Stimulated activated naive CD4-positive, alpha-beta T cell (primary cell): ENCODE data around the gene SF3A2.

ENCODE experiments used
- DNase-seq, 6 experiments: peaks; one replicate each; lab custom pipeline; 2025; lab: John Stamatoyannopoulos, UW

Gene SF3A2

DNA sequence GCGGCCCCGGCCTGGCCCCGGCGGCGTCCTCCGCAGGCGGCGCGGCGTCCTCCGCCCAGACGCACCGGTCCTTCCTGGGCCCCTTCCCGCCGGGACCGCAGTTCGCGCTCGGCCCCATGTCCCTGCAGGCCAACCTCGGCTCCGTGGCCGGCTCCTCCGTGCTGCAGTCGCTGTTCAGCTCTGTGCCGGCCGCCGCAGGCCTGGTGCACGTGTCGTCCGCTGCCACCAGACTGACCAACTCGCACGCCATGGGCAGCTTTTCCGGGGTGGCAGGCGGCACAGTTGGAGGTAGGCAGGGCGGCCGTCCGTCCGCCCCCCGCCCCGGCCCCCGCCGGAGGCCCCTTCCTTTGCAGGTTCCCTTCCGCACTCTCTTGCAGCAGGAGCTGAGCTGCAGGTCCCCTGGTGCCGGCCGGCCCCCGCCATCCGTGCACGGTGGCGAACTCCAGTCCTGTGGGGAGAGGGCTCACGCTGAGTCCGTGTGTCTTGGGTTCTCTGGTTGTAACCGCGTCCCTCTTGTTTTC lies 9.7 kb upstream of the SF3A2 start:
- DNase-seq = no peak

DNA sequence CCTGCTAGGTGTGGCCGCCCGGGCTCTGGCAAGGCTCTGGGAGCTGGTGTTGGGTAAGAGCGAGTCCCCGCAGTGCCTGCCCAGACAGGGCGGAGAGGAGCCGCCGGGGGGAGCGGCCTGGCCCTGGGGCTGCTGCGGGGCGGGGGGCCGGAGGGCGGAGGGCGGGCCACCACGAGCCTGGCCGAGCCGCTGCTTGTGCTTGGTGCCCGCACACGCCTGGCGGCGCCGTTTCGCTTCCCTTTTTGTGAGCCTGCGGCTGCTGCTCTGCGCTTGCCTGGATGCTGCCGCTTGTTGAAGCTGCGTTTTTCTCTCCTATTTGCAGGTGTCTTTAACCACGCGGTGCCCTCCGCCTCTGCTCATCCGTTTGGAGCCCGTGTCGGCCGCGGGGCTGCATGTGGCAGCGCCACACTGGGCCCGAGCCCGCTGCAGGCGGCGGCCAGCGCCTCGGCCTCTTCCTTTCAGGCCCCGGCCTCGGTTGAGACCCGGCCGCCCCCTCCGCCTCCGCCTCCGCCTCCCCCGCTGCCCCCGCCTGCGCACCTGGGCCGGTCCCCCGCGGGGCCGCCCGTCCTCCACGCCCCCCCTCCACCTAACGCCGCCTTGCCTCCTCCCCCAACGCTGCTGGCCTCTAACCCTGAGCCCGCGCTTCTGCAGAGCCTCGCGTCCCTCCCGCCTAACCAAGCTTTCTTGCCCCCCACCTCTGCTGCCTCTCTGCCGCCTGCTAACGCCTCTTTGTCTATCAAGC lies 9.0 kb upstream of the SF3A2 start:
- no peak for DNase-seq

GRCh38 chr19:2228157-2229030 lies 8.2 kb upstream of the SF3A2 start:
- no peak for DNase-seq

DNA sequence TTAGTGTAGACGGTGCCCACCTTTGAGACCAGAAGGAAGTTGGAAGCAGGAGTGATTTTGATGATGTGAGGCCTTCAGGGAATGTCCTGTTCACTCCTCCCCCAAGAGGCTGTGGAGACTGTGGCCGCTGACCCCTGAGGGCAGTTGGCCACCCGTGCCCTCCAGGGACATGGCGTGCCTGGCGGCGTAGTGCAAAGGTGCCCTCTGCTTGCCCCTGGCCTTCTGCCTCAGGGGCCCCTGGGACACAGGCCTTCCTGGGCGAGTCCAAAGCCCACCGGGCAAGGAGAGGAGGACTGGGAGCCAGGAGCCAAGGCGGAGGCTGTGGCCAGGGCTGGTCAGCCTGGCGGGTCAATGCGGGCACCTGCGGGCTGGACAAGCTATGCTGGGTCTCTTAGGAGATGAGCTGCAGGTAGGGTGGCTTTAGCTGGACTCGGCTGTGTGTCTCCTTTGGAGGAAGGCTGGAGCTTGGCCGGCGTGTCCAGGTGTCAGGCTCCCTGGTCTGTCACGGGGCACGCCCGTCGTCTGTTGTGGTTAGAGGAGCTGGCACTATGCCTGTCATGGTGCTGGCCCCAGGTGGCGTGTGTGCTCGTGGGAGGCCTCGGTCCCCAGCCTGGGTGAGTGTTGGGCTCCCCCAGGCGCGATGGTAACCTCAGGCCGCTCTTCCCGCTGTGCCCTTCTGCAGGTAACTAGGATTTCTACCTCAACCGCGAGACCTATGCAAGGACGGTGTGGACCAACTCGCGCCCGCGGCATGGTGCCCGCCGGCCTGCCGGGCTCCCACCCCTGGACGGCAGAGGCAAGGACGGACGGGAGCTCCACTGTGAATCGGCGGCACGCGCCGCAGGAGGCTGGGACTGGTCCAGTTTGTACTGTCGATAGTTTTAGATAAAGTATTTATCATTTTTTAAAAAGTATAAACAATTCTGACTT lies 7.3 kb upstream of the SF3A2 start:
- DNase-seq = no peak

GRCh38 chr19:2230033-2230531 lies 6.5 kb upstream of the SF3A2 start:
- DNase-seq = no peak

- DNase-seq = no peak
These were observed 5.7 kb upstream of the SF3A2 start for GRCh38 chr19:2230807-2231533.

- DNase-seq = no peak
These were observed 4.9 kb upstream of the SF3A2 start for GRCh38 chr19:2231621-2232221.

DNA sequence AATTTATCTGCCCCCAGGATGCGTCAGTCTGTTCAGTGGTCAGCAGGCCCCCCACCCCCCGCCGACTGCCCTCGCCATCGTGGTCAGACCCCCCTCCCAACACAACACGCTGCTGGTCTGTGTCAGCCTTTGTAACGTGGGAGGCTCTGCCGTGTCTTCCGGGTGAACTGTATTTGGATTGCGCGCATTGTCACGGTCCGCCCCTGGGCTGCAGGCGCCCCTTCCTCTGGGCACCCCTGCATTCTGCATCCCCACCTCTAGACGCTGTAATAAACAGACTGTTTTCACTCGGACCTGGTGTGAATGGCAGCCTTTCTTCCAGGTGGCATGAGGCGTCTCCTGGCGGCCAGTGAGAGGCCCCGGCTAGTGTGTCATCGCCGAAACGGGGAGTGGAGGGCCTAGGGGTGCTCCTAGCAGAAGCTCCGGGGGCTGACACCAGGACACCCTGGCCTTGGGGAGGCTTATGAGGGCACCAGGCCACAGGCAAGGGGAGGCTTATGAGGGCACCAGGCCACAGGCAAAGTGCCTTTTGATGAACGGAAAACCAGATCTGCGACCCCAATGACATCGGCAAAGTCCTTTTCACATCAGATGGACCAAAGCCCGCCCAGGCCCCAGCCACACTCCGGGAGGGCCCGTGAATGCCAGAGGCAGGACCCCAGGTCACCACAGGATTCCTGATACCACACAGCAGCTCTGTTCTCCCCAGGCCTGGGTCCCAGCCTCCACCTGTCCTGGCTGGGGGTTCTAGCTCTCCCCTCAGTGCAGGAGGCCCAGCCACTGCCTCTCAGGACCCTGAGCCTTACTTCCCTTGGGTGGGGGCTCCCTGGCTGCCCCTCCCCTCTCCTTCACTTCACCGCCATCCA lies 4.1 kb upstream of the SF3A2 start:
- no peak for DNase-seq

- no peak for DNase-seq
These were observed 2.9 kb upstream of the SF3A2 start for GRCh38 chr19:2233601-2234280.

DNA sequence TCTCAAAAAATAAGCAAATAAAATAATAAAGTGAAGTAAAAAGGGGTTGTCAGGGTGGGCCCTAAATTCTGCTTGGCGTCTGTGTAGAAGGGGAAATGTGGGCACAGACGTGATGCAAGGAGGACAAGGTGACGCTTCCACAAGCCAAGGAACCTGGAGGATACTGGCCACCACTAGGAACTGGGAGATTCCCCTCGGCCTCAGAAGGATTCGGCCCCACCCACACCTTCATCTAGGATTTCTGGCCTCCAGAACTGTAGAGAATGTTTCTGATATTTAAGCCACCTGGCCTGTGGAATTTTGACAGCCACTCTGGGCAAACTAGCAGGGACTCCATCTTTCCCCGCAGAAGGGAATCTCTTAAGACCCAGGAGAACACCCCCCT lies 1.6 kb upstream of the SF3A2 start:
- no peak for DNase-seq

DNA sequence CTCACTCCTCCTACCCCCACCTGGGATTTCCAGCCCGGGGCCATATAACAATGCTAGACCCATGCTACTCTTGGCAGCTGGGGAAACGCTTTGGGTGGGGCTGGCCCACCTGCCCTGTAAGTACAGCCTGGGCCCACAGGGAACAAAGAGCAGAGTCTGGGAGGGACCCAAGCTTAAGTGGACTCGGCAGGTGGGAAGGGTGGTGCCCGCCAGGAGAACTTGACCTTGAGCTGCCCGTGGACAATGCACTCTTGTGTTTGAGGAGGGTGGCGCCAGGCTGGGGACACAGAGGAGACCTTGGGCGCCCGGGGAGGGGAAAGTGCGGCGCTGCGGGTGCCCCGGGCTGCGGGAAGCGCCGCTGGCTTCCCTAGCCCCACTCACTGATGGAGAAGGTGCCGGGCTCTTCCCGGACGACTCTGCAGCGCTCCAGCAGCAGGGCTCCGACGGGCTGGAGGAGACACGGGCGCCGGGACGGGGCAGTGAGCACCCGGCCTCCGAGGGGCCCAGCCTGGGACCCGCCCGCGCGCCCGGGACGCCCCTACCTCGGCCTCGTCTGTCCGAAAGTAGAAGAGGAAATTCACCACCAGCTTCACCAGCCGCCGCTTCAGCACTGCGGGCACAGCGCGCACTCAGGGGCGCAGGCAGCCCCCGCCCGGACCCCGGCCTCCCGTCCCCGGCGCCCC lies 1.1 kb upstream of the SF3A2 start:
- DNase-seq = no peak

DNA sequence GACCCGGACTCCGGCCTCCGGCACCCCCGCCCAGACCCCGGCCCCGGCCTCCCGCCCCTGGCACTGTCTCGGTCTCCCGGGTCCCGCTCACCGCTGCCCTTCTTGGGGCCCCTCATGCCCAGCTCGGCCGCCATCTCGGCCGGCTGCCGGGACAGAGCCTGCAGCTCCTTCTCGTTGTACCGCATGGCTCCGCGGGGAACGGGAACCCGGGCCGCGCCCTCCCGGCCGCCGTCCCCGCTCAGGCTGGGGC lies 635 bp upstream of the SF3A2 start:
- DNase-seq = no peak

- DNase-seq = no peak
These were observed 636 bp downstream of the SF3A2 start for GRCh38 chr19:2237051-2237868.

GRCh38 chr19:2237869-2238153 lies 1.2 kb downstream of the SF3A2 start:
- no peak for DNase-seq

- DNase-seq = peak in 1 of 6 experiments; percentile 25
These were observed 2.5 kb downstream of the SF3A2 start for GRCh38 chr19:2239173-2239572.

DNA sequence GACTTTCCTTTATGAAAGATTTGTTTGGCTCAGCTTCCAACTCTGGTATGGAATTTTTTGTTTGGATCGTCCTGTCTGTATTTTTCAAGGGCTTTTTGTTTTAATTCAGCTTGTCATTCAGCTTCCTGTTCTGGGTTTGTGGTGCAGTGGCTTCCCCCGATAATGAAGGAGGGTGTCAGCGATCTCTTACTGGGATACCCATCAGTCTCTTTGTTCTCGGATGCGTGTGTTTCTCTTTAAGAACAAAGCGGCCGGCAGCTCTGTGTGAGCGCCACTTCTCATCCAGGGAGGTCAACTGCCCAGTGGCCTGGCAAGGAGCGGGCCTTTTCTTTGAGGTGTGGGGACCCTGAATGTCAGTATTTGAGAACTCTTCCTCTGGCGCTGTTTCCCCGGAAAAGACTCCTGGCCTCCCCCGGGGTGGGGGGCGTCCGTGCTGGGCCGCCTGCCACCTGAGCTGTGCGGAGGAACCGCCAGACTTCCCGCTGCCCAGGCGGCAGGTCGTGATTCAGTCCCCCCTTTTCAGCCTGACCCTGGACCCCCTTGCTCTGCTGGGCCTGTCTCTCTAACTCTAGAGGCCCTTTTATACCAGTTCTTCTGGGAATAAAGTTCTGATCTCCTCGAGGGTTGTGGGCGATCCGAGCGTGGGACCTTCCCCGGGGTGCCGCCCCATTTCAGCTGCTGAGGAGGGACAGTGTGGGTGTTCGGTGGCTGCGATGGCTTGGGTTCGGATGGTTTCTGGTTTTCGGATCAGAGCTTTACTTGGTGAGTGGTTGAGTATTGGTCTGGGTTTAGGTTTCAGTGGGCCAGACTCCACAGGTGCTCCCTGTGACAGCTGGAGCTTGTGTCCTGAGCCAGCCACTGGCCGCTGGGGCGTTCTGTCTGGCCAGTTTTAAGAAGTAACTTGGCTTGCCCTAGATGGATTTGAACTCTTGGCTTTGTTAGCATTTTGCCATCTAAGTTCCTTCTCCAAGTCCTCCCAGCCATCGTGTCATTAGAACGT lies 3.4 kb downstream of the SF3A2 start:
- peak in 5 of 6 experiments; percentile 17 to 53 (median 41) for DNase-seq
